GF-D8 (cell line): ENCODE results near the gene QKI.

ENCODE experiments used
- DNase-seq: peaks from one replicate; lab custom pipeline; 2025; lab: John Stamatoyannopoulos, UW

Gene QKI

DNA sequence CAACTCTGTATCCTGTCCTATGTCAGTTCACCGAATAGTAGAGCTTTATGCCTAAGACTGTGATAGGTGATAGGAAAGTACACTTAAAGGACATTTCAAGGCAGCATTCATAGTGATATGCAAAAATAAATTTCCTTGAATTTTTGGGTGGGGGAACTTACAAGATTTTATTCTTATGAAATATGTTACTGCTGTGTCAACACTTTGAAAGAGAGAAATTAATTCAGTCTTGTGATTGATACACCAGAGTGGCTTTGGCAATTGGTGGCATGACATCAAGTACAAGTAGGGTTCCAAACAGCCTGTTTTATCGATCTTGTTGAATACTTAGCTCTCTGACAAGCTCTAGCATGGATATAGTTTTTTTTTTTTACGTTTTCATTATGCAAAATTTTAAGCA is 72.3 kb downstream of the QKI start:
- no peak for DNase-seq

DNA sequence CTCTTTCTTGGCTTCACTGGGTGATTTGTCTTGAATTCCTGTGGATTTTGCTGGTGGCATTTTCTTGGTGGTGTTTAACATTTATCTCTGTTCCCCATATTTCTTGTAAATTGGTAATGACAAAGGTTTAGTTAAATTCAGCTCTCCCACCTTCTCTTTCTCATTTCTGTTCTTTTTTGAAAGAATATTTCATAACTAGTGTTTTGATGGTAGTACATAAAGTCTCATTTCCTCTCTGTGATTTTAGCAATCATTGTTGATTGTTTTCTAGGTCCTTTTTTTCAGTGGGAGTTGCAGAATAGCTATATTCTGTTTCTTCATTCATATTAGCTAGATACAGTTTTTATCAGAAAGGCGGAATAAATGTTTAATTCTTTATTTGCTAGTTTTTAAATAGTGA is 73.1 kb downstream of the QKI start:
- no peak for DNase-seq

DNA sequence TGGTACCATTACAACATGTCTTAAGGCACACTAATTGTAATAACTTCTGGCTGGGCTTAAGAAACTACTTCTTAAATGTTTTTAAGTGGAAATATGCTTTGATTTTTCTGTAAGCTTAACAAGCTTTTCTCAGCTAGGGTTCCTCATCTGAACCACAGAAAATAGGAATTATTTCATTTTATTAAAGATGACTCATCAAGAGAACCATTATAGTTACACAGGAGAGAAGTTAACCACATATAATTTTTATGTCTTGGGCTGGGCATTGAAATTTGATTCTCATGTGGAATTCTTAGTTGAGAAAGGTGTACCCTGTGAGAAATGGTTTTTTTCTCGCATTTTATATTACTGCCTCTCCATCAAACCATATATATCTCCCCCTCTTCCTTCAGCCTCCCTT is 75.1 kb downstream of the QKI start:
- DNase-seq: no peak

DNA sequence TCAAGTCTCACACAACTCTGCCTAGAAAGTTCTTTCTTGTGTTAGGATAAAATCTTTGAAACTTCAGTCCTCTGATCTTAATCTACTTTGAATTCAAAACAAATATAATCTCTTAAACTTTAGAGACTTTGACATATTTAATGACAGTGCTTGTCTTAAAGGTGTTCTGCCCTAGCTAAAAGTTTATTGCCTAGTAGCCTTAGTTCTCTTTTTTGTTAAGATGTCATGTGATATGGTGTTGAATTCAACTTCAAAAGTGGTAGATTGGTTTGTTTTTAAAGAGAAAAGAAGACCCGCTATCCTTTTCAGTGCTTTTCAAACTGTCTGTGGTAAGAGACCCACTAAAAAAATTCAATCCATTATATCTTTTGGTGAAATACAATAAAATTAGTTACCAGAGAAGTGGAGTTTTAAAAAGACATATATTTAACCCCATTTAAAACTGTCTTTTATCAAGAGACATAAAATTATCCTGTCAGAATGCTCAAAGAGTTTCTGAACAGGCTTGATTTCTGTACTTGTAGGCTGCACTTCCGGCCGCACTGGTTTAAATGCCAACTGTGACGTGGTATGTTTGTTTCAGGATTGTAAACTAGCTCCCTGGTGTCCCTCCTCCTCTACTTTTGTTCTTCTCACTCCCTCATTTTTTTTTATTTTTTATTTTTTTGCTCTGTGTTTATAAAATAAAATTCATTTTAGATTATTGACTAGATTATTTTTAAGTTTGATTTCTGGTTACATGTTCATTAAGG is 76.5 kb downstream of the QKI start:
- DNase-seq: no peak

DNA sequence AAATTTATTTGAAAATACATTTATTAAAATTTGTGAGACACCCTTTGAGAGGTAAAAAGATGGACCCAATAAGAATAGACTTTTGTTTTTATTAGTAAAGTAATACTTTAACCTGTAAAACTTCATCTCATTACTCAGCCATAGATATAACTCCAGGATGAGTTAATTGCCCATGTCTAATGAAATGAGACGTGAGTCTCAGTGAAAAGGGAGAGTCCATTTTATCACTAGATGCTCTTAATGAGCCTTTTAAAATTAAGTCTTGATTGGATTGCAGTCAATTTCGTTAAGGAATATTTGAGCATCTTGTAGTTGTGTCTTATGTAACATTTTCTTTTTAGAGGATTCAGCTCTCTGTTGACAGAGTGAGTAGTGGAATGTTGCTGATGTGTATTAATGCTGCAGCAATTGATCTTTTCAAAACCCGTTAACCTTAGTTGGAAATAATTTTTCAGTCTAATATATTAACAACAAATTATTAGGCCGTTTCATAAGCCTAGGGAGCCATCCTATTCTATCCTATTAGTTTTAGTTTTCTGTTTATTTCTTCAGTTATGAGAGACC is 77.3 kb downstream of the QKI start:
- DNase-seq: no peak

DNA sequence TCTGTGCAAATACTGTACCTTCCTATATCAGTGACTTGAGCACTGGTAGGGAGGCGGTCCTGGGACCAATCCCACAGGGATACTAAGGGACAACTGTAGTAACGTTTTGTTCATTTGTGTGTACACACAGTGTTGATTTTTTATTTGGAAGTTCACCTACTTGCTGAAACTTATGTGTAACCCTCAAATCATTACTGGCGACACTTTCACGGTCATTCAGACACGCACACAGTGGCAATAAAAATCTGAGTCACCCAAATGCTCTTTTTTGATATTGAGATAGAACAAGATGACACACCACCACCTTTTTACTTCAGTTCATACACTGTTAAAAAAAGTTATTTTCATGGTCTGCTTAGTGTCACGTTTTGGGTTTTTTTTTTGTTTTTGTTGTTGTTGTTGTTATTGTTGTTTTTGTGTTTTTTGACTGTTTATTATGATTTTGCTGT is 79.8 kb downstream of the QKI start:
- DNase-seq: no peak

DNA sequence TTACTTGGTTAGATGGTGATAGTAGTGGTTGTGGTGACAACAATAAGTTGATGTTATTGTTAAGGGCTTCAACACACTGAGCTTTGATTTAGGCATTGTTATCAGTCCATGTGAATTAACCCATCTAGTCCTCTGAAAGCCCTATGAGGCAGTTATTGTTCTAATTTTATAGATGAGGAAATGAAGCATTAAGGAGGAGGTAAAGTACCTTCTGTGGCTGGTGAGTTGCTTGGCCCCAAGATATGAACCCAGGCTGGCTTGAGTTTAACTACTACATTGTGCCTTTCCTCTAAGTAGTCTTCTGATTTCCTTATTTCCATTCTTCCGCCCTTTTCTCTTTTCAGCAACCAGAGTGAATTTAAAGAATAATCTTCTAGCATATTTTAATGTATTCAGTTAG is 81.7 kb downstream of the QKI start:
- no peak for DNase-seq

DNA sequence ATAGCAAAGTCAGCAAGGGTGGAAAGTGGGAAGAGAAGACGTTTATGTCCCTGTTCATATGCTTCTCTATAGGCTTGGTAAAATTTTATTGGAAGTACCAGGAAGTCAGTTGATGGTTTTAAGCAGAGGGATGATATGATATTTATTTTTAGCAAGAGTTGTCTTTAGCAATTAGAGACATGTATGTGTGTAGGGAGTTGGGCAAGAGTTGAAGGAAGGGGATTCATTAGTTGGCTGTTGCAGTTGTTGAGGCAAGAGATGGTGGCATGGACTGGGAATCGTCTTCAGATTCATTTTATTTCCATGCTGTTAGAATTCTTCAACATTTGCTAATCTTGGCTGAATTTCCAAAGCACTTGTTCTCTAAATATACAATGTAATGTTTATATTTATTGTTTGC is 85.6 kb downstream of the QKI start:
- no peak for DNase-seq

DNA sequence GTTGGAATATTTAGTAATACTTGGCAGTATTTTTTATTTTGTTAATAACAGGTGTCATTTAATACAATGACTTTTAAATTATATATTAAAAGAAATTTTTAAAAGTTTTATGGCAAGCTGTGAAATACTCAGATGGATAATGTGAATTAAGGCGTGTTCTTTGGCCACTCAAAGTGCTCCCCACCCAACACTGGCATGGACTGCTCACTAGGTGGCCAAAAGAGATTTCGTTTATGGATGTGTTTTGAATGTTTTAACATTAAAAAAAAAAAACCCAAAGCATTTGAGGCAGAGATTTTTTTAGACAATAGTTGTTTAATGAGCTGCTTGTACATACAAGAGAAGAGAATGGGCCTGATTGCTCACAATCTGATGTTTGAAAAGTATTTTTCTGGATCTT is 86.5 kb downstream of the QKI start:
- no peak for DNase-seq

DNA sequence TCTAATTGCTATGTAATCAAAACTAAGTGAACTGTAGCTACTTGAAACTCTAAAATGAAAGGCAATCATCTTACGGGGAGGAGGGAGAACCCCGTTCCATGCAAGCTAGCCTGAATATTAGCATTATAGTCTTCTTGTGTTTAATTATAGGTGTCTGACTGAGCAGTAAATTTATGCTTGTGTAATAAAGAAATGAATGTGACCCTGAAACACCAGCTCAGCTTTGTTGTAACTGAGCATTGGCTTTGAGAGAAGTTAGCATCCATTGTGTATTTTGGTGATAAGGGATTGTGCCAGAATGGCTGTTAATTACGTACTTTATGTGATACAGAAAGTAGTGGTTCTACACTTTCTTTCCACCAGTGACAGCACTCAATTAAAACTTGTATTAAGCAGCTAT is 86.9 kb downstream of the QKI start:
- no peak for DNase-seq

DNA sequence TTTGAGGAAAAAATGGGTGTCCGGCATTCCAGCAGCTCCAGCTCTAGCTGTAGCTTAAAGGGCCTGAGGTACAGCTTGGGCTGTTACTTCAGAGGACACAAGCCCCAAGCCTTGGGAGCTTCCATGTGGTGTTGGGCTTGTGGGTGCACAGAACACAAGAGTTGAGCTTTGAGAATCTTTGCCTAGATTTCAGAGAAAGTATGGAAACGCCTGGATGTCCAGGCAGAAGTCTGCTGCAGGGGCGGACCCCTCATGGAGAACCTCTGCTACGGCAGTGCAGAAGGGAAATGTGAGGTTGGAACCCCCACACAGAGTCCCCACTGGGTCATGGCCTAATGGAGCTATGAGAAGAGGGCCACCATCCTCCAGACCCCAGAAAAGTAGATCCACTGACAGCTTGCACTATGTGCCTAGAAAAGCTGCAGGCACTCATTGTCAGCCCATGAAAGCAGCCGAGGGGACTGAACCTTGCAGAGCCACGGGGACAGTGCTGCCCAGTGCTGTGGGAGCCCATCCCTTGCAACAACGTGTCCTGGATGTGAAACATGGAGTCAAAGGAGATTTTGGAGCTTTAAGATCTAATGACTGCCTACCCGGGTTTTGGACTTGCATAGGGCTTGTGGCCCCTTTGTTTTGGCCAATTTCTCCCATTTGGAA is 90.6 kb downstream of the QKI start:
- DNase-seq: no peak

DNA sequence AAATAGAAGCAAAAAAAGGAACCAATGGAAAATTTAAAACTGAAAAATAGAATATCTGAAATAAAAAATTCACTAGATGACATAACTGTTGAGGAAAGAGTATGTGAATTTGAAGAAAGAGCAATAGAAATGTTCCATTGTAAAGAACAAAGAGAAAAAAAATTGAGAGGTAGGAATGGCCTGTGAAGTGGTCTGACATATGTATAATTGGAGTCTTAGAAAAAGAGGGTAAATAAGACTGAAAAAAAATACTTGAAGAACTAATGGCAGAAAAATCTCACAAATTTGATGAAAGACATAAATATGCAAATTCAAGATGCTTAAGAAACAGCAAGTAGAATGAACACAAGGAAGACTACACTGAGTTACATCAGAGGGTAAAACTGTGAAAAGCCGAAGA is 93.4 kb downstream of the QKI start:
- no peak for DNase-seq

DNA sequence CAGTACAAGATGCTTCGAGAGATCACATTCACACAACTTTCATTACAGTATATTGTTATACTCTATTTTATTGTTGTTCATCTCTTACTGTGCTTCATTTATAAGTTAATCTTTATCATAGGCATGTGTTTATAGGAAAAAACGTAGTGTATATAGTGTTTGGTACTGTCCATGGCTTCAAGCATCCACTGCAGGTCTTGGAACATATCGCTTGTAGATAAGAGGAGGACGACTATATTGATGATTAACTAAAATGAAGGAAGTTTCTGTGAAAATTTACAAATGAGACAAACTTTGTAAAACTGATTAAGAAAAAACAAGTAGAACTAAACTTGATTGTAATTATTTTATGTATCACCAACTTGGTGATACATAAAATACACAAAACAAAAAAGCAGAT is 98.5 kb downstream of the QKI start:
- no peak for DNase-seq

DNA sequence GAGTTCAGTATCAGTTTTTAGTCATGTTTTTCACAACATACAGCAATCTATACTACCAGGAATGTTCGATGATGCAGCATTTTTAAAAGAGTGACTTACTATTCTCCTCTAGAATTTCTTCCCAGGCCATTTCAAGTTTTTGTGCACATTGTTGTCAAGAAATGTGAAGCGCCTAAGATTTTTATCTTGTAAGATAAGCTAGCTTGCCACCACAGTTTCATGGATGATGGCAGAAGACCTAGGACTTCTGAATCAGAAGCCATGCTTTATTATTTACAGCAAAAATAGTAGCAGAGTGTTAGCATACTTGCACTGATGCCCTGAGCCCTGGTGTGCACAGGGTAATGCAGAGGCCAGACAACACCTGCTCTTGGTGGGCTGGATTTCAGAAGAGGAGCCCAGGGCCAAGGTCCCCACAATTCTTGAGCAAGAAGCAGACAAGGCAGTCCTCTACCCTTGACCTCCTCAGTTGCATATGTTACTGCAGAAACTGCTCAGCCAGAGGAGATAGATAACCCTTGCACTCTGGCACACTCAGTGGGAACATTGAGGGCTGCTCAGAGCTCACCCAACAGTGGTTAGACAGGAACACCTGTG is 99.2 kb downstream of the QKI start:
- no peak for DNase-seq

DNA sequence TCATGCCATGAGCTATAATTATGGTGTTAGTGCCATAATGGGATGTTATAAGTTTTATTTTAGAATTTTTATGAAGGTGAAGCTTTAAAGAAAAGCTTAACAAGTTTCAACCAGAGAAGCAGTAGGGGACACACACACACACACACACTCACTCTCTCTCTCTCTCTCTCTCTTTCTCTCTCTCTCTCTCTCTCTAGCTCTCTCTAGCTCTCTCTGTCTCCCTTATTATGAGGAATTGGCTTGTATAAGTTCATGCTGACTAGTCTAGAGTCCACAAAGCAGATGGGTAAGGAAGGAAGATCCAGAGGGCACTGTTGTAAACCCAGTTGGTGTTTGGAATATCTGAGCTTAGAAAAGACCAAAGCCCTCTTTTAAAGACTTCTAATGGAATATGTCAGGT is 102.4 kb downstream of the QKI start:
- no peak for DNase-seq

DNA sequence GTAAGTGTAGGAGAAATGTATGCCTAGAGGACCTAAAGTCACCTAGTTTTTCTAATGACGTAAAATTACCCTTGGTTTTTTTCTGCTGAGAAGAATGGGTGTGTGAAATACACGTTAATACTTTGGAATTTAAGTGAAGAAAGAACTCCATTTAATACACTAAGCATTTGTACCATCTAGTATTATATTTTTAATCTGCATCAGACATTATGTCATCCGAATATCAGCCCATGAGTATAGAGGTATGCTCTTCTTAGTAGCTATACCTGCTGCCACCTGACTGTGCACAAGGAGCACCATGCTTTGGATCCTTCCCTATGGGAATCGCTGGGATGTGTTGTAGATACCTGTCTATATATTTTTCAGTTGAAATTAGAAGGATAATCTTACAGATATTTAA is 106.4 kb downstream of the QKI start:
- DNase-seq: no peak

DNA sequence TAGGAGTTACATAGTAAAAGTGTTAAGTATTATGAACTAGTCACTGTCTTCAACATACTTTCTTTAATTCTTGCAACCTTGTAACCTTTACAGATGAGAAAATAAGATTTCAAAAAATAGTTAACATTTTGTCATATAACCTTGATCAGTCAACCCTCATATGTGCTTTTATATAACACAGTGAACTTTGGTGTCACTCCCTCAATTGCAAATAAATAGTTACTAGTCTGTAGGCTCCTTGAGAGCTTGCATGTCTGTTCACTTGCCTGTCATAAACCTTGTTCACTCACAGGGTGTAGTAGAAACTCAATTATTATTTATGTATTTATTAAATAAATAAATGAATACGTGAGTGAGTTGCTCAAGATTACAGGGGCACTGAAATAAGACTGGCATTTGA is 107.5 kb downstream of the QKI start:
- DNase-seq: no peak

DNA sequence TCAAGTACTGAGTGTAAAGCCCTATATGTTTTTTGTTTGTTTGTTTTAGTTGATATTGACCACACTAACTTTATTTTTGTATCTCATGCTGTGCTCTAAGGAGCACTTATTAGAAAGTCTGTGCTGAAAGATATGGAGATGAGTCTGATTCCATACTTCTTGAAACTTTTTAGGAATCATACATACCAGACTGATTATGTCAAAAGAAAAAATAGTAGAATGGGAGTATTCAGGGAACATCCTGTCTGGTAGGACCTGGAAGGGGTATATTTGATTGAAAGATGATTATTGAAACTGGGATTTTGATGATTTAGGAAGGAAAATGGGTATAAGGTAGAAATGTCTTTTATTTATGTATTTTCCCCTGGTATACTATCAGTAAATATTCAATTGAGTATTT is 111.4 kb downstream of the QKI start:
- DNase-seq: no peak

DNA sequence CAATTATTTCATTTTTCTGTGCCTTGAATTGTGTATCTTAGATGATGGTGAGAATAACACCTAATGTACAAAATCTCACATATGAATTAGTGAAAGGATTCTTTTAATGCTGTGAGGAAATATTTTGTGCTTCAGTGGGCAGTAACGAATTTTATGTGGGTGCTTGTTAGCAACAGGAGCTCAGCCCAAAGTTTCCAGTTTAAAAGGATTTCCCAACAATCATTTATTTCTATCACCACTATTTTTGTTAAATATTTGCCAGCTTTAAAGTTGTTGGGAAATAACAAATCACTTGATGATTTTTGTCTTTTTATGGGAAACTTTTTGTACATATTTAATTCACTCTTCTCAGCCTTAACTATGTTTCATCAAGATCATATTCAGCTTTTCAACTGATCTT is 111.8 kb downstream of the QKI start:
- DNase-seq: no peak

DNA sequence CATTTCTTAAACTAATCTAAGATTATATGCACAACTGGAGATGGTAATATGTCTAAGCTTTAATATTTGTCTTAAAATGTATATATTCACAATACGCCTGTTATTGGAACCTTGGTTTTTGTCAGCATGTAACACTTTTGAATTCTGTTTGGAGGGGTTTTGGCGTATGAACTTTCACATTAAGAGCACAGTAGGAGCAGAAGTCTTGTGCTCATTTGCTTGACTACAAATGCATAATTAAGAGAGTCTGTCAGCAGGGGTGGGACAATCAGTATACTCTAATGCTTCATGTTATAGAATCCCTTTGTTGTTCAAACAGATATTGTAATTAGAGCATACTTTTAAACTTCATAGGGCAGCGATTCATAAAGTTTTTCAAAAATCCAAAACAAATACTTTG is 112.8 kb downstream of the QKI start:
- DNase-seq: no peak

DNA sequence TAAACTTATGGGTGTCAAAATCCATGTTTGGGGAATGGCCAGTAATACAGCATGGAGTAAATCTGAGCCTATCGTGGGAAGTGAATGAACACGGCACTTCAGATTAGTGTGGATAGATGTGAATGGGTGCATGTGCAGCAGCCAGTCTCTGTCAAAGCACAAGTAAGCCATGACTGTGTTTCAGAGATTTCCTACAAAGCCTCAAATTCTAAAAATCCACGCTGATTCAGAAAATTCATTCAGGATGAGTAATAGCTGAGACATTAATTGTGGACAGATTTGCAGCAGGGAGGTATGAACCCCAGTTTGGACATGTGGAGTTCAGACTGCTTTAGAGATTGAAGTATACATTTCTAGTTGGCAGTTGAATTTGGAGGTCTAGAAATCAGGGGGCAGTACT is 115.1 kb downstream of the QKI start:
- DNase-seq: no peak

DNA sequence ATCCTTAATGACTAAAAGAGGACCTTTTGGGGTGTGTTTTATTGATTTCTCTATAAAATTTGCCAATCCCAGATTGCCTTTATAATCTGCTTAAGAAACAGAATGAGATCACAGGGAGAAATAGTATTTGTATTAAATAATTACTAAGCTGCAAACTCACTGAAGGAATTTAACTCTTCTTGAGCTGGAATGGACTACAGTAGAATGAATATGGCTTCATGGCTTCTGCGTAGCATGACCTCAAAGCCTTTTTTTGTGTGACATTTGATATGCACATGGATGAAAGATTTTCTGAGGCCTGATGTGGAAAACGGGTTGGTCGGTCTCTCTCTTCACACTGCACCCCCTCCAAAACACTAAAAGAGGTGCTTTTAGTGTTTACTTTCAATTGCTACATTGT is 115.9 kb downstream of the QKI start:
- no peak for DNase-seq

DNA sequence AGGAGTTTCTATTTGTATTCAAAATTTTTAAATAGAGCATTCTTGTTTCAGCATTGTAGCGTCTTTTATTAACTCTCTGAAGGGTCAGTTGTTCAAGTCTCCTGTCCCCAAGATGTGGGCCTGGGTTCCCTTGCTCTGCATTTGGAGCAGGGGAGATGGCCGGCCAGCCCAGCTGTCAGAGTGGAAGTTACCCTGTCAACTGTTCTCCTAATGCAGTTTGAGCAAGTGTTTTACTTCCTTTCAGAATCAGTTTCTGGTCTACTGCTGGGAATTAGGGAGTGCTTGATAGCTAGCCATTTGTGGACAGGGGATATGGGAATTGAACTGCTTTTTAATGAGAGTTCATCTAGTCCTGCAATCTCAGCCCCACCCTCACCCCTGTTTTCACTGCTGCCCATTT is 116.6 kb downstream of the QKI start:
- DNase-seq: no peak
